GM12892 (cell line): ENCODE results near the gene ABHD4.

Experiments used
- POLR2A ChIP-seq: IDR thresholded peaks from 2 replicates; pipeline ENCODE4 v1.6.1; 2011; ENCODE audit warnings: low read depth, low read length, control low read depth
- POLR2AphosphoS5 ChIP-seq: IDR thresholded peaks from 2 replicates; pipeline ENCODE4 v1.6.1; 2011; ENCODE audit warnings: low read depth, low read length, control low read depth
- TAF1 ChIP-seq: IDR thresholded peaks from 2 replicates; pipeline ENCODE4 v1.6.1; 2011; ENCODE audit warnings: low read depth, mild to moderate bottlenecking, control low read depth, low read length, borderline replicate concordance

DNA sequence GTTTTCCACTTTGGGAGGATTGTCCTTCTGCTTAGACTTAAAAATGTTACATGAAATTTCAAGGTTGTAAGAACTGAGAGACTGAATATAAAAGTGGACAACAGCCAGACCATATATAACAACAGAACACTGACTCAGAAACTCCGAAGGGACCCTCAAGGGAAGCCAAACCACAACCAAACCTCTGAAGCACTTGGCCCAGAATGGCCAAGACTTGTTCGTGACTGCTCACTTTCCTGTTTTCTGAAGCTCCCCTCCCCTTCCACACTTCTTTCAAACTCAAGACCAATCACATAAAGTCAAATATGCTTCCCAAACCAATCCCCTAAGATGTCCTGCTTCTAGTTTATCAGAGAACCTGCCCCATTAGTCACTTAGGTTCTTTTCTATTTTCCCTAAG, 32.4 kb downstream of the ABHD4 start:
- TF ChIP-seq POLR2AphosphoS5 (no peak), TAF1 (no peak), POLR2A (no peak)
